GM10266 (cell line): ENCODE data around the gene NSDHL.
"Not testable (repeated sequence)": the region's sequence is repeated elsewhere in the genome, so short reads cannot be mapped to it uniquely, and the experiment has no call there.

Experiments used
- DNase-seq: peaks from one replicate; pipeline ENCODE4 v3.0.0; 2012; ENCODE audit errors: extremely low spot score
- CTCF ChIP-seq: IDR thresholded peaks from 2 replicates; pipeline ENCODE4 v1.5.1; 2012; ENCODE audit warnings: mild to moderate bottlenecking, low read depth; ENCODE audit not compliant: control insufficient read depth, insufficient read depth; ENCODE audit errors: missing control alignments

The NSDHL gene

GRCh38 chrX:152824841-152825374 lies 6.0 kb upstream of the NSDHL start:
- TF ChIP-seq CTCF, result no peak
- no peak for DNase-seq

GRCh38 chrX:152831391-152831790 lies 528 bp downstream of the NSDHL start:
- TF ChIP-seq CTCF, result no peak
- no peak for DNase-seq

- no peak for DNase-seq
- no peak for TF ChIP-seq CTCF
Observed at GRCh38 chrX:152832520-152832919, 1.7 kb downstream of the NSDHL start.

GRCh38 chrX:152833378-152833777 lies 2.5 kb downstream of the NSDHL start:
- TF ChIP-seq CTCF, result no peak
- DNase-seq, result no peak

GRCh38 chrX:152835470-152835869 lies 4.6 kb downstream of the NSDHL start:
- DNase-seq, result not testable (repeated sequence)

- no peak for DNase-seq
- no peak for TF ChIP-seq CTCF
Observed at GRCh38 chrX:152842772-152843338, 12.0 kb downstream of the NSDHL start.

- no peak for DNase-seq
- TF ChIP-seq CTCF, result no peak
Observed at GRCh38 chrX:152843852-152844251, 13.0 kb downstream of the NSDHL start.

GRCh38 chrX:152844256-152844655 lies 13.4 kb downstream of the NSDHL start:
- DNase-seq, result no peak
- no peak for TF ChIP-seq CTCF
